Pancreas (tissue), 10 donors: ENCODE results near the gene ANKH. TPM values are rescaled to one million over a fixed set of nuclear protein-coding genes. Genes with fewer than 3 reads are reported as not detected.
A peak's percentile ranks its signal among the peaks of the same experiment; 100 is the strongest.

Experiments
- ATAC-seq, 4 donors: fragments of 200-7000 bp; cut with Tn5 transposase; one replicate each; pipeline versions ENCODE4 v1.8.0 to v1.9.1; 2020; ENCODE audit warnings: mild to moderate bottlenecking in 4 of 4, moderate library complexity in 4 of 4
- DNase-seq, 6 donors: peaks; one replicate each; pipeline ENCODE4 v3.0.0-alpha.2; 2020
- FAIRE-seq: peaks from 2 replicates; lab custom pipeline; 2012; peaks lifted over from hg19 to GRCh38; lab: Jason Lieb, UNC
- H3K27ac ChIP-seq, 4 donors: fragments of 200-600 bp; sonication (generic); 1 replicate in 3 of 4; 2 replicates in 1 of 4; pipeline versions ENCODE4 v1.5.0 to v1.8.0; 2020
- H3K27me3 ChIP-seq, 4 donors: fragments of 200-600 bp; one replicate each; pipeline ENCODE4 v1.8.0; 2021
- H3K36me3 ChIP-seq, 3 donors: fragments of 200-600 bp; sonication (generic) in 1 of 3; one replicate each; pipeline versions ENCODE4 v1.5.0 to v1.8.0; 2020 to 2021
- H3K4me1 ChIP-seq, 3 donors: fragments of 200-600 bp; one replicate each; pipeline ENCODE4 v1.8.0; 2021
- H3K4me3 ChIP-seq, 4 donors: fragments of 200-600 bp; sonication (generic) in 2 of 4; one replicate each; pipeline versions ENCODE4 v1.5.0 to v1.8.0; 2020 to 2021
- H3K9me3 ChIP-seq, 4 donors: fragments of 200-600 bp; one replicate each; pipeline ENCODE4 v1.8.0; 2021
- WGBS, 2 donors: extraction: QIAGEN DNeasy Blood & Tissue Kit; methylation state at CpG; one replicate each; pipeline ENCODE4 v1.1.7; 2013; 5-methylcytosine and 5-hydroxymethylcytosine counted together
- intact Hi-C, 3 donors: fragments of 100-400 bp; cut with DNase I; formaldehyde crosslinking; loops; one replicate each; pipeline versions ENCODE4 v1.11.1 to v1.14.2; 2022
- polyA plus RNA-seq, 2 donors: library from polyadenylated mRNA; stranded (reverse); fragments of 200-250 nt; gene quantifications; one replicate each; pipeline ENCODE4 v1.2.3, GENCODE V29; 2013
- total RNA-seq, 6 donors: library from RNA; stranded (reverse); fragmentation: NEBNext Ultra II Directional in 4 of 6; extraction: Animal tissue kit (Norgen Biotek cat#: 25700) in 4 of 6; gene quantifications; one replicate each; pipeline versions ENCODE4 v1.2.1 to v1.2.4, GENCODE V29; 2021 to 2023
- TF ChIP-seq, protein P1 (sequence below), 4 donors: fragments of 200-600 bp; sonication (generic) in 3 of 4; IDR thresholded peaks; one replicate each; pipeline versions ENCODE4 v1.5.0 to v1.8.0; 2021; ENCODE audit warnings: antibody characterized with exemption in 4 of 4
- donor health status: healthy with polysubstance abuse.
- donor health status: DM: no; HTN: no; CAD: no; lungs with moderate emphysema.
- donor health status: DM: no; HTN: no; CAD: no.
- donor health status: control.
- donor health status: control.
- donor health status: Bipolar disorder and iron deficiency.
- donor health status: DM: yes; HTN: yes; CAD: no.
- donor health status: DM: no; HTN: no; CAD: no.
- donor health status: DM: no; HTN: no; CAD: no.
- donor health status: DM: yes; HTN: yes; CAD: no.

The ANKH gene
- total and polyA plus RNA-seq, 8 donors, result 11.8 to 48.6 (median 37.7) TPM

DNA sequence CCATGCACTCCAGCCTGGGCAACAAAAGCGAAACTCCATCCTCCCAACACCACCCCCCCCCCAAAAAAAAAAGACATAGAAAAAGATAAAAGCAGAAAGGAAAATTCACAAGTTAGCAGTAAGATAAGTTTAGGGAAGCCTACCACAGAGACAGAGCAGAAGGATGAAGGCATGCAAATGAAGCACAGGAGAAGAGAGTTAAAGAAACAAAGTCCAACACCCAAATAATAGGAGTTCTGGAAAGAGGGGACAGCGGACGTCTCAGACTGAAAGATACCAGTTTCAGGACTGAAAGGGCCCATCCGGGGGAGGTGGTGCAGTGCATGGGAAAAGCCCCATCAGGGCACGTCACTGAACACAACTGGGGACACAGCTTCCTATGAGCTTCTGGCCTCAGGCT lies 152.8 kb downstream of the ANKH start:
- TF ChIP-seq, protein P1, sequence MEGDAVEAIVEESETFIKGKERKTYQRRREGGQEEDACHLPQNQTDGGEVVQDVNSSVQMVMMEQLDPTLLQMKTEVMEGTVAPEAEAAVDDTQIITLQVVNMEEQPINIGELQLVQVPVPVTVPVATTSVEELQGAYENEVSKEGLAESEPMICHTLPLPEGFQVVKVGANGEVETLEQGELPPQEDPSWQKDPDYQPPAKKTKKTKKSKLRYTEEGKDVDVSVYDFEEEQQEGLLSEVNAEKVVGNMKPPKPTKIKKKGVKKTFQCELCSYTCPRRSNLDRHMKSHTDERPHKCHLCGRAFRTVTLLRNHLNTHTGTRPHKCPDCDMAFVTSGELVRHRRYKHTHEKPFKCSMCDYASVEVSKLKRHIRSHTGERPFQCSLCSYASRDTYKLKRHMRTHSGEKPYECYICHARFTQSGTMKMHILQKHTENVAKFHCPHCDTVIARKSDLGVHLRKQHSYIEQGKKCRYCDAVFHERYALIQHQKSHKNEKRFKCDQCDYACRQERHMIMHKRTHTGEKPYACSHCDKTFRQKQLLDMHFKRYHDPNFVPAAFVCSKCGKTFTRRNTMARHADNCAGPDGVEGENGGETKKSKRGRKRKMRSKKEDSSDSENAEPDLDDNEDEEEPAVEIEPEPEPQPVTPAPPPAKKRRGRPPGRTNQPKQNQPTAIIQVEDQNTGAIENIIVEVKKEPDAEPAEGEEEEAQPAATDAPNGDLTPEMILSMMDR (IDR thresholded peaks at IDR 0.05), result no peak
- FAIRE-seq (no peak), DNase-seq (no peak), ATAC-seq (no peak)
- Histone ChIP-seq H3K4me1 (no peaks in the 10 kb centered on the region), H3K27me3 (no peaks in the 10 kb centered on the region), H3K4me3 (no peak overlapping the region), H3K36me3 (peaks cover 0 to 14% (median 0%) of the 10 kb centered on the region in 3 donors), H3K27ac (no peak overlapping the region), H3K9me3 (no peaks in the 10 kb centered on the region)
- 89 to 91% methylated on average over 5 of the region's 5 CpGs for WGBS, 2 donors
- intact Hi-C loops, result no loop called here

DNA sequence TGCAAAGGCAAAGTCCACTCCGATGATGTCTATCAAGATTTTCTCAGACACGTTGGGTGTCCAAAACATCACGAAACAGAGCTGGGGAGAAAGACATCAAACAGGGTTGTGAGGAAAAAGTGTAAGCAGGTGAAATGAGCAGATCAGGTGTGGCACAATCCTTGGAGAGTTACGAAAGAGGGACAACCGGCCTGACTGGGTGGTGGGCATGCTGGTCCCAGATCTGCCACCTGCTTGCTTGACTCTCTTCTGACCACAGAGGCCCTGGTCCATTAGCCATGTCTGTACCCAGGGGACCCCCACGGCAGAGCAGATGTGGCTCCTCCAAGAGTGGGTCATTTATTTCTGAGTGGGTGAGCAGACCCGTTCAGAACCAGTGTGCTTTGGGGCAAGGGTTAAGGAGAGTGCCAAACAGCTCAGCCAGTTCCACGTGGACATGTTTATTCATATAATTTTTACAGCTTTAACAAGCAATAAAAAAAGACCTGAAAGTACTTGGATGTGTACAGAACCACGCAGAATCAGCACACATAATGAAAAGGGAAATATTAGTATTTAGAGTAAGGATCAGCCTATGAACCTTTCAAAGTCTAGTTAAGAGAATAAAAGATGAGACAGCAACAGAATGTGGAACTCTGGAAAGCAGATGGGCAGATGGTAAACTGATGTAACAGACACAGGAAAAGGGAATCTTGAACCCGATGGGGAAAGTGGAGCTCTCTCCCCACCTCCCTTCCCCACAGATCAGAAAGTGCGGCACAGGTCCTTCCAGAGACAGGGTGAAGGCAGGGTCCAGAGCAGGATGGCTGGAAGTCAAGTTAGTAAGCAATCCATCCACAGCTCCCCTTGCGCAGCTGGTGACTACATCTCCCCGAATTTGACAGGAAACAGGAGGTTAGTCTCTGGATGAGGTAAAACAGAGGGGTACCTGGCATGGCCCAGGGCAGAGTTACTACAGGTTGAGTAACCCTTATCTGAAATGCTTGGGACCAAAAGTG lies 154.5 kb downstream of the ANKH start:
- no peaks in the 10 kb centered on the region for H3K27me3 ChIP-seq
- ATAC-seq (no peak), FAIRE-seq (no peak), DNase-seq (no peak)
- WGBS, 2 donors, result 84 to 88% methylated on average over 13 of the region's 13 CpGs
- TF ChIP-seq, protein P1 (IDR thresholded peaks at IDR 0.05), result no peak
- no peaks in the 10 kb centered on the region for H3K4me1 ChIP-seq
- intact Hi-C loops, result no loop called here
- H3K9me3 ChIP-seq, result no peaks in the 10 kb centered on the region
- H3K4me3 ChIP-seq, result no peak overlapping the region
- H3K27ac ChIP-seq, result no peak overlapping the region
- H3K36me3 ChIP-seq, result peaks cover 3 to 21% (median 7%) of the 10 kb centered on the region in 3 donors

DNA sequence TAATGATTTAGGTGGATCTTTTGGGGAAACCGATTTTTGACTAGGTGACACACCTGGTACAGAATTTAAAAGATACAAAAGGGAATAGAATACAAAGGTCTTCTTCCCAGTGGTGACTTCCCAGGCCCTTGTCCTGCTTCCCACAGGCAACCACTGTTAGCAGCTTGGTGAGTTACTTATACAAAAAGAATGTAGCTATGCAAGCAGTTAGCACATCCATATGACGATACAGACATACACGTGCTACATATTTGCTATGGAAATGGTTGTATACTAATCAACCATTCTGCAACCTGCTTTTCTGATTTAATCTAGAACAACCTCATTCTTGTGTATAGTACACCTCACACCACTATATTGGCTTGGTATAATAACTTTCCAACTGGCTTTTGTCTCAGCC lies 156.1 kb downstream of the ANKH start:
- ATAC-seq (no peak), FAIRE-seq (no peak), DNase-seq (no peak)
- Histone ChIP-seq H3K4me3 (no peak overlapping the region), H3K36me3 (peaks cover 3 to 26% (median 7%) of the 10 kb centered on the region in 3 donors), H3K27me3 (no peaks in the 10 kb centered on the region), H3K4me1 (no peaks in the 10 kb centered on the region), H3K27ac (no peak overlapping the region), H3K9me3 (no peaks in the 10 kb centered on the region)
- TF ChIP-seq, protein P1 (IDR thresholded peaks at IDR 0.05), result no peak
- WGBS, 2 donors, result 92 to 96% methylated on average over 3 of the region's 3 CpGs
- intact Hi-C loops, result no loop called here

DNA sequence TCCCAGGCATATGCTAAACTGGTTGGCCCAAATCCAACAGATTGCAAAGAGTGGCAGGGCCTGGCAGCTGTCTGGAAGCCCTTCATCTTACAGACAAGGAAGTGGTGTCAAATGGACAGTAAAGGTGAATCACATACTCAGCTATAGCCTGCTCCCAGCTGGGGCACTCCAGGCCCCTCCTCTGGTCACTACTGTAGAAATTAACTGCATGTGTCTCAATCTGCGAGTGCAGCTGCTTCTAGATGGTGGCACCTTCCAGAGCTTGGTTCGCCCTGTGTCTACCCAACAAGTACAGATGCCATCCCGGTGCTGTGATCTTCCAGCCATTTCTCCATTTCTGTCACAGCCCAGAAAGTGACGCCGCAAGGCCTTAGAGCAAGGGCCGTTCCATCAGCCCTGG lies 156.9 kb downstream of the ANKH start:
- H3K27me3 ChIP-seq, result no peaks in the 10 kb centered on the region
- no peaks in the 10 kb centered on the region for H3K9me3 ChIP-seq
- no peaks in the 10 kb centered on the region for H3K4me1 ChIP-seq
- DNase-seq, result no peak
- ATAC-seq, result peak in 1 of 4 donors; percentile 28
- FAIRE-seq, result no peak
- TF ChIP-seq, protein P1 (IDR thresholded peaks at IDR 0.05), result no peak
- intact Hi-C loops, result no loop called here
- peaks cover 3 to 34% (median 7%) of the 10 kb centered on the region in 3 donors for H3K36me3 ChIP-seq
- H3K4me3 ChIP-seq, result no peak overlapping the region
- WGBS, 2 donors, result 97 to 98% methylated on average over 6 of the region's 6 CpGs
- no peak overlapping the region for H3K27ac ChIP-seq
